Fibroblast of skin of scalp (primary cell): ENCODE measurements around the gene PRSS57.

Experiments
- DNase-seq: peaks from one replicate; pipeline ENCODE4 v3.0.0-alpha.2; 2013

The PRSS57 gene

GRCh38 chr19:651114-651818 lies 44.0 kb downstream of the PRSS57 start:
- DNase-seq = no peak

- no peak for DNase-seq
Measured at GRCh38 chr19:650121-650520, 45.1 kb downstream of the PRSS57 start.

GRCh38 chr19:648904-649801 lies 46.1 kb downstream of the PRSS57 start:
- DNase-seq = no peak

GRCh38 chr19:648305-648704 lies 46.9 kb downstream of the PRSS57 start:
- DNase-seq = no peak

GRCh38 chr19:647566-648284 lies 47.5 kb downstream of the PRSS57 start:
- no peak for DNase-seq

GRCh38 chr19:646779-647565 lies 48.3 kb downstream of the PRSS57 start:
- DNase-seq = no peak

GRCh38 chr19:645912-646778 lies 49.1 kb downstream of the PRSS57 start:
- no peak for DNase-seq

GRCh38 chr19:644789-645188 lies 50.5 kb downstream of the PRSS57 start:
- no peak for DNase-seq

GRCh38 chr19:644363-644762 lies 50.9 kb downstream of the PRSS57 start:
- no peak for DNase-seq

- DNase-seq = no peak
Measured at GRCh38 chr19:643736-644135, 51.5 kb downstream of the PRSS57 start.

- DNase-seq = no peak
Measured at GRCh38 chr19:642767-643727, 52.2 kb downstream of the PRSS57 start.

GRCh38 chr19:641702-642101 lies 53.5 kb downstream of the PRSS57 start:
- DNase-seq = no peak

- no peak for DNase-seq
Measured at GRCh38 chr19:640606-641189, 54.6 kb downstream of the PRSS57 start.

GRCh38 chr19:640161-640558 lies 55.1 kb downstream of the PRSS57 start:
- DNase-seq = no peak

GRCh38 chr19:639253-640160 lies 55.7 kb downstream of the PRSS57 start, which contains the start of gene FGF22:
TSS of gene FGF22 (plus strand) at chr19:639879. CDS start at chr19:639926, 47 bp downstream.
- peak; percentile 86 for DNase-seq

GRCh38 chr19:638906-639252 lies 56.4 kb downstream of the PRSS57 start:
- DNase-seq = no peak
